GM19328 (cell line): ENCODE data around the gene PRKAR1A.
"Not testable (repeated sequence)": the region's sequence is repeated elsewhere in the genome, so short reads cannot be mapped to it uniquely, and the experiment has no call there.

ENCODE experiments used
- ATAC-seq: cut with Tn5 transposase; IDR thresholded peaks from one replicate; pipeline ENCODE4 v1.9.1; 2021; ENCODE audit warnings: mild to moderate bottlenecking, moderate library complexity; ENCODE audit not compliant: unreplicated experiment

PRKAR1A gene

DNA sequence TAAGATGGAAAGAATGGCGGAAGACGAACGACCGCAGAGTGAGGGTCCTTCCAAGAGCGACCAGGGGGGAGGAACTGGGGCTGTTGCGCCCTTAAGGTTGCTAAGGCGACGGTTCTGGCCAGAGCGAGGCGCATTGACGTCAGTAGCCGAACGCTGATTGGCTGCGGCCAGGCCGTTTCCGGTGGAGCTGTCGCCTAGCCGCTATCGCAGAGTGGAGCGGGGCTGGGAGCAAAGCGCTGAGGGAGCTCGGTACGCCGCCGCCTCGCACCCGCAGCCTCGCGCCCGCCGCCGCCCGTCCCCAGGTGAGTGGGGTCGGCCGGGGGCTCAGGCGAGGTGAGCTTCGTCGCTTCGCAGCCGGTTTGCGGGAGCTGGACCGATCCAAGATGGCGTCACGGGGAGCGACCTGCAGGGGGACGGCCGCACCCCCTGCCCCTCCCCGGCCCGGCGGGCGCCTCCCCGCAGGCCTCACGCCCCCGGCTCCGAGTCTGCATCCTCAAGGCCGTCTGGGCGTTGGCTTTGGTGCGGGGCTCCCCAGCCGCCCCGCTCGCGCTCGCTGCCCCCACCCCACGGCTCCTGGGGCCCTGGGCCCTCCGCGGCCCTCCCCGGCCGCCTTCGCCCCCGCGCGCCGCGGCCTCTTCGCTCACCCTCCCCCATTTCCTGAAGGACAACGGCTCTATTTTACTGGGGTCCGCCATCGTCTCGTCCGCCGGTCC, at the start of gene PRKAR1A:
Gene PRKAR1A (plus strand): TSS at position 184 of the 713 bp plus-strand sequence. CDS start 2,970 bp downstream, outside the sequence.
- peak; percentile 82 for ATAC-seq

DNA sequence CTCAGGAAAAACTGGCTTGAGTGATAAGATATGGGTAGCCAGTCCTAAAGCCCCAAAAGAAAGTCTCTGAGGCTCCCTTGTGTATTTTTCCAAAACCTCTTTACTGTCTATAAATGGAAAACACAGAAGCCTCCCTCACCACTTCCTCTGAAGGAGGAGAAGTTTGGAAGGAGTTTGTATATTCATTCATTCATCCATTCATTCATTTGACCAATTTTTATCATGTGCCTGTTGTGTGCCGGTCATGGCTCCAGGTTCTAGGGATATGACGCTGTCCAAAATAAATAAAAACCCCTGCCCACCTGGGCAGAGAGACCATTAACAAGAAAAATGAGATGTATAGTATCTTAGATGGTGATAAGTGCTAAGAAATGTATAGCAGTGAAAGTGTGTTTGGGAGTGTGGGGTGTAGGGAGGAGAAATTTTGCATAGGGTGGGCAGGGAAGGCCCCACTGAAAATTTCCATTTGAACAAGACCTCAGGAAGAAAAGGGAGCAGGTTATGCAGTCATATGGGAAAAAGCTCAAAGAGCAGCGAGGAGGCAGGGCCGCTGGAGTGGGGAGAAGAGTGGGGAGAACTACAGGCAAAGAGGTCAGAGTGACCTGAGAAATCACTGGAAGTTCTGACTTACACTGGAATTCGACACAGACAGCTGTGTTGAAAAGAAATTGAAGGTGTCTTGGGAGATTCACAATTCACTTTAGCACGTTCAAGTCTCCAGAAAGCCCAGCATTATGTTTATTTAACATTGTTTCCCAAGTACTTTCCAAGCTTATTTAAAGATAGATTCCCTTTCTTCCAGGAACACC, 48.8 kb upstream of the PRKAR1A start:
- no peak for ATAC-seq

DNA sequence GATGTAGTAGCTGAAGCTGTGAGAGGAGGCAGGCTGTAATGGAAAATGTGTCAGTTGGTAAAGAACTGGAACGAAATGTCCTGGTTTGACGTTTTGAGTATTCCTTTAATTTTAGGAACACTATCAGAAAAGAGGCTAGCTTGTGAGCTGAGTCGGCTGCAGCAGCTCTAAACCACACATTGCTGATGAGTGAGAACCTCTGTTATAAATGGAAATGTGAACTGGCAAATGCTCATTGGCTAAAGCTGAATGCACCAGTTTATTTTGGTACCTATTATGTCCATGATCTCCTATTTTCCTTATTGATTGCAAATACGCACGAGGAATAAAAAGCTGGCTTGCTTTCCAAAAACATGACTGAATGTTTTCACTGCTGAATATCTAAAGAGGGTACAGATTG, 43.9 kb upstream of the PRKAR1A start:
- no peak for ATAC-seq

DNA sequence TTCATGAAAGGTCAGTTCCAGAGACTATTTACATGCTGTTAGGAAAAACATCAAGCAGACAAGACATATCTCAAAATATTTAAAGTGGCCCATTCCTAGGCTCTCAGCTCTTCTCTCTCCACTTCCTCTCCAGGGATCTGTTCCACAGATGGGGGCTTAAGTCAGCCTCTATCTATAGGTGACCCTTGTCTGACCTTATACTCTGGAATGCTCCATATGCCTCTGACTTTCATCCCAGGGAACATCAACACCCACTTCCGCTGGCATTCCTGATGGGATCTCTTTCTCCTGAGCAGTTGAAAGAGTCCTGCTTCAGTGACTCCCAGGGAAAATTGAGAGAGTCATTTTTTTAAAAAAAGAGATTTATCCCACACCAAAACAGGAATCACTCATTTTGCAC, 43.4 kb upstream of the PRKAR1A start:
- ATAC-seq = no peak

DNA sequence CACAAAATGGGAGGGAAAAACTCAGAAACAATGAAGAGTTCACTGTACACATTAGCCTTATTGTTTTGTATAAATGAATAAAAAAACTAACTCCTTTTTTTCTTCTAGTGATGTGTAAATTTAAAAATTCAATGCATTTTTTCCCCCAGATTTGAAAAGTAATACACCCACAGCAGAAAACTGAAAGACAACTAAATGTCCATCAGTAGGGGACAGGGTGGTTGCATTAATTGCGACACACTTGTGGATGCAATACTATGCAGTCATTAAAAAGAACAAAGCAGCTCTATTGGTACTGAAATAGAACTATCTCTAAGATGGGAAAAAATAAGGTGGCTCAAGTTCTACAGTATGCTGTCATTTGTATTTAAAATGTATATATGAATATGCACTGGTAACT, 41.3 kb upstream of the PRKAR1A start:
- ATAC-seq = no peak

DNA sequence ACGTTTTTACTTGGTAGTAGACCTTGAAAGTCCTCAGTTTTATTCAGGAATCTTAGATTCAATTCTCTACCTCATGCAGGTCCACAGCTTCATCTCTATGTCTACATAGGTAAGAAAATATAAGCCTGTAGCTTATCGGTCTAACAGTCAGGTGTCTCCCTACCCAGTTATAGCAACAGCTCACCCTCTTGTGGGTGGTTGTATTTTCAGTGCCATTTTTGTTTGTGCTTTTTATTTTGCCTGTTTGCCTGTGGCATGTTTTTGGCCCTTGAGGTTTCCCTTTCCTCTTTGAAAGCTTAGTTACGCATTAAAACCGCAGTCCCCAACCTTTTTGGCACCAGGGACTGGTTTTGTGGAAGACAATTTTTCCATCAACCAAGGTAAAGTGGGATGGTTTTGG, 31.3 kb upstream of the PRKAR1A start:
- ATAC-seq = no peak

DNA sequence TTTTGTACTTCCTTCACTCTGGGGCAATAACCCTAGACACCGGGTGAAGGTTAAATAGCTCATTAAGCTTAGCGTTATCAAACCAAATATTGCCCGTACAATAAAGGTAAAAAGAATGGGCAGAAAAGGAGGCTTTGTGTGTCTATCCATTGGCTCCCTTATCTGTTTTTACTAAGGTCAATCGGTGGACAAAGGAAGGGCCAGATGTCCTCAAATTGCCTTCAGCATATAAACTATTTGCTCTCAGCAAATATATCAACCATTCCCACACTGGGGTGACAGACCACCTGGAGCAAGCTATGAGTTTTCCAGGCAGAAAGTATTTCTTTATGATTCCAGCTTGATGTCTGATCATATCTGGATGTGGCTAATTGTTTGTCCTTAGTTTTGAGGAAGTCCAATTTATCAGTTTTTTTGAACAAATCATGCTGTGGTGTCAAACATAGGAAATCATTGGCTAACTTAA, 29.6 kb upstream of the PRKAR1A start:
- ATAC-seq = no peak

DNA sequence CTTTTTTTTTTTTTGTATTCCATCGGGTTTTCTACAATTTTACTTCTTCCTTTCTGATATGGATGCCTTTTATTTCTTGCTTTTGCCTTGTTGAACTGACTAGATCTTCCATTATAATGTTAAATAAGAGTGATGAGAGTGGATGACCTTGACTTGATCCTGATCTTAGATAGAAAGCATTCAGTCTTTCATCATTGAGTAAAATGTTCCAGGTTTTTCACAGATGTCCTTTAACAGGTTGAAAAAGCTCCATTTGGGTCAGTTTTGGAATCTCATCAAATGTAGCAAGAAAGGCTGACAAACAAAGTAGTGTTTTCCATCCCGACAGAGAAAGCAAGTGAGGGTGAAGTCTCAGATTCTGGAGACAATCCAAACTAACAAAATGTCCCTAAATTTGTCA, 27.8 kb upstream of the PRKAR1A start:
- no peak for ATAC-seq

DNA sequence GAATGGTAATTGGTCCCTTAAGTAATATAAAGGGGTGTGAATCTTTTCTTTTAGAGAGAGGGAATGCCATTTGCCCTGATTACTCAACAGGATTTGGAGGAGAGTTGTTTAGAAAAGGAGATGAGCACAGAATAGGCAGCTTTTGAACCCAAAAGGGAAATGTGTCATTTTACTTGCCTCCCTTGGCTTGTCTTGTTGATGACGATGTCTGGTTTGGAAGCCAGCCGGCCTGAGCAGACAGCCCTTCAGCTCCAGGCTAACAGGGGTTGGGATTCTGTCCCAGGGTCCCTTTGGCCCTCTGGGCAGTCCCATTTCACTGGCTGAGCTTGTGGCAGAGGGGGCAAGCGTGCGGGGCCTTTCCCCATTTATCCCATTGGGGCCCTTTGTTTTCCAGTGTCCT, 22.3 kb upstream of the PRKAR1A start:
- ATAC-seq = no peak

DNA sequence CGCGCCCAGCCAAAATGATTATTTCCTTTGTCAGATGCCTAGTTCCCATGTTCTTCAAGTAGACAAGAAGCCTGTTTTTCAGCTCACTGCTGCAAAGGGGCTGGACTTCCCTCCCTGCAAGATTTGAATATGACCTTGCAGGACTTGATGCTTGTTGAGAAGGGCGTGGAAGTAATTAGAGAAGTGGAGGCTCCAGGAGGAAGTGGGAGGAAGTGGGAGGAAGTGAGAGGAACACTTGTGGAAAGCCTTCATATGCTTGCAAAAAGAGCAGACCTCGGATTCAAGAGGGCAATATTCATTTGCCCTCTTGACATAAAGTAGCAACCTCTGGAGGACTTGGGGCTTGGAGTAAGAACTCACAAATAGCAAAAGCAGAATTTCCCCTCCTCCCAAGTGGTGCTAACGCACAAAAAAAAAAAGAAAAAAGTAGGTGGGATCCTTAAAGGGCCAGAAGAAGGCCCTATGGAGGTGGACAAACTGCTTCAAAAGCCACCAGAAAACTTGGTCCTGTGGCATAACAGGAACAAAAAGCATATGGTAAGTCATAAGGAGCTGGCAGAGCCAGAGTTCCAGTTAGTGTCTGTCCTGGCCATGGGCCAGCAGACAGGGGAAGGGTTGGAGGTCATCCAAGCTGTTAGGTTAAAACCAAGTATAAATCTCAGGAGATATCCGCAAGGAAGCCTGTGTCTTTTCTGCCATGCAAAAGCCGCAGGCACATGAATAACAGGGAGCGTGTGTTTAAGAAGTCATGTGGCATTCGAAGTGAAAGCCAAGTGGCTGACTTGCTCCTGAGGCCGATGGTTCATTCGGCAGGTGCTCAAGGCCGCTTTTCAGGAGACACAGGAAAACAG, 20.6 kb upstream of the PRKAR1A start:
- peak; percentile 63 for ATAC-seq

DNA sequence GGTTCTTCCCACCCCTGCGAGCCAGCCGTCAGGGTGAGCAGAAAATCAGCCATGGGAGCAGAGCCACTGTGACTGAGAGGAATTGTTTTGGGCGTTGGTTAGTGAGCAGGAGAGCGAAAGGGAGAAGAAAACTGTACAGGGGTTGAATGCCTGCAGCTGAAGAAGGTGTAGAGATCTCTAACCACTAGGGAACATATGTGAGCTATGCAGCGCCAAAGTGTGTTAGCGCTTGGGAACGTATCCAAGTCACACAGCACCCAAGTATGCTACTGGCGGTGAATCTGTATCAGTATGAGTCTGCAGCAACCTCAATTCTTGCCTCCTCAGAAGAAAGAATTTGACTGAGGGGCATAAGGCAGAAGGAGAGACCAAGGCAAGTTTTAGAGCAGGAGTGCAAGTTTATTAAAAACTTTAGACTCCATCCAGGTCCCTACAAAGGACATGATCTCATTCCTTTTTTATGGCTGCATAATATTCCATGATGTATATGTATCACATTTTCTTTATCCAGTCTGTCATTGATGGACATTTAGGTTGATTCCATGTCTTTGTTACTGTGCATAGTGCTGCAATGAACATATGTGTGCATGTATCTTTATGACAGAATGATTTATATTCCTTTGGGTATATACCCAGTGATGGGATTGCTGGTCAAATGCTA, 19.7 kb upstream of the PRKAR1A start:
- ATAC-seq = not testable (repeated sequence)

DNA sequence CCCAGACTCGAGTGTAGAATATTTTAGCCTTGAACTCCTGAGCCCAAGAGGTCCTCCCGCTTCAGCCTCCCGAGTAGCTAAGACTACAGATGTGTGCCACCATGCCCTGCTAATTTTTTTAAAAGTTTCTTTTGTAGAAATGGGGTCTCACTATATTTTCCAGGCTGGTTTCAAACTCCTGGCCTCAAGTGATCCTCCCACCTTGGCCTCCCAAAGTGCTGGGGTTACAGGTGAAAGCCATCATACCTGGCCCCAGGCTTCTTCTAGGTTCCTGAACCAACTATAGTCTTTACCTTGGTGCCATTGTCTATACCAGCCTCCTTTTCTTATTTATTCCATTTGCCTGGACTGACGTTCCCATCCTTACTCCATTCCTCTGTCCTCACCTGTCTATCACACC, 17.1 kb upstream of the PRKAR1A start:
- no peak for ATAC-seq

DNA sequence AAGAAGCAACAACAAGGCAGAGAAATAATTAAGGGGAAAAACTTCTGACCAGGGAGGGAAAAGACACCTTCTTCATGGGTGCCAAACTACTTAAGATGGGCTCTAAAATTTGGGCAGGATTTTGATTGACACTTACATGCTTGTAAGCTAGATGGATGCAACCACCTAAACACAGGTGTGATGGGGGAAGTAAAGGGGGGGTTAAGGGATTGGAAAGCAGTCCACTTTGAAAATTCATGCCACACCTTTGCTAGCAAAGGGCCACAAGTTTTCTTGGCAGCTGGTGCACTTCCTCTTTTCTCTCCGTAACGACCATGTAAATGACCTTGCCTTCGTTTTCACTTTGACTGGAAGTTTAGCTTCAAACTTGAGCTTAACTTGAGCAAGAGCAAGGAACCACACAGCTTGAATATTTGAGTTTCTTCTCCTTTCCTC, 14.3 kb upstream of the PRKAR1A start:
- peak; percentile 91 for ATAC-seq

DNA sequence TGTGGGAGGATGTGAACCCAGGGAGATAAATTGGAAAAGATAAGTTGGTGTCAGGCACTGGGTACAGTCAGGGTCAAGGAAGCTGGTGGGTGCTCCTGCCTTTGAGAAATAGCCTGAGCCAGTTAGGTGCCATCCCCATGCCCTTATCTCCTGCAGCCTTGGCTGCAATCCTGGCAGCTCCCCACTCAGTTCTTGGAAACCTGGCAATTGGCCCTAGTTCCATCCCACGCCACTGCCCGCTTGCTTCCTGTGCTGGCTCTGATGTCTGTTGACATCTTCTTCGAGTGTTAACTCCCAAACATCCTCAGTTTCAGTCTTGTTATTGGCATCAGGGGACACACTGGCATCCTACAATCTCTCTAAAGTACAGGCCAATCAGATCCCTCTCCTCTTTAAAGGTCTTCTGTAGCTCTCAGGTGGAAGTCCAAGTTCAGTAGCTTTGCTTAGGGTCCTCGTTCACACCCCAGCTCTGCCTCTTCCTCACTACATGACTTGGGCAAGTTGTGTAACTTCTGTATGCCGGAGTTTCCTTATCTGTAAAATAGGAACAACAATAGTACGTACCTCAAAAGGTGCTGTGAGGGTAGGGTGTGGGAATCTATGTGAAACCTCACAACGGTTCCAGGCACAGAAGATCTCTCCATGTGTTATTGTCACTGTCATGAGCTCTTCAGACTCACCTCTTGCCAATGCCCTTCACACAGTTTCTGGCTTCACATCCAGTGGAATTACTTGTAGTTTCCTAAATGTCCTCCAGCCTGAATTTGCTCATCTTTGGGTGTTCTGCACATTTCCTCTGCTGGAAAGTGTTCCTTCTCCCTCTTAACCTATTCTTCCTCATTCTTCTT, 13.5 kb upstream of the PRKAR1A start:
- peak; percentile 20 for ATAC-seq

DNA sequence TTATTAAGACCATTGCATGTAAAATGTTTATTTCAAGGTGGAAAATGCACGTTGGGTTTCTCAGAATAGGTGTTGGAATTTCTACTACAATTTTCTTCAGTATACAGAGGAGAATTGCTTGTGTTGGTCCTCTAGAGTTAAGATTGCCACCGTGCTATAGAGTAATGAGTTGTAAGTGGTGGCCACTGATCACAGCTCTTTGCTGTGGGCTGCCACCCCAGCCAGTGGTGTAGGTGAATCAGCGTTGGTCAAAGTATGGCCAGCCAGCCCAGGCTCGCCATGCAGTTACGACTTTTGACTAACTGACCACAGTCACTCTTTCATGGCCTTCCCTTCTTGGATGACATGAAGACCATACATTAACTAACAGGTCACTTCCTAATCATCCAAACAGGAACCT, 12.6 kb upstream of the PRKAR1A start:
- no peak for ATAC-seq

DNA sequence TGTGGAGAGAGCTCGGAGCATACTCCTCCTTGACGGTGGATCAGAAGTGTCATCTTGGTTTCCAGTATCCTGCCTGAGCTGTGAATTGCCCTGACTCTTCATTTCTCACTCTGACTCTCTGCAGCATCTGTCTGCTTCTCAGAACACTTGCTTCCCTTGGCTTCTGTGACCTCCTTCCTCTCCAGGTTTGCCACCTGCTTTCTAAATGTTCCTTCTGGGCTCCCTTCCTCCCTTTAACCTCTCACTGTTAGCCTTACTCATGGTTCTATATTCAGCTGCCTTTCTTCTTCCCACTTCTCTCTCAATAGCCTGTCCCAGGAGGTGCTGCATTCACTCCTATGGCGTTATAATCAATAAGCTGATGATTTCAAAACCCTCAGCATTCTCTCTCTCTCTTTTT, 11.2 kb upstream of the PRKAR1A start:
- ATAC-seq = no peak

DNA sequence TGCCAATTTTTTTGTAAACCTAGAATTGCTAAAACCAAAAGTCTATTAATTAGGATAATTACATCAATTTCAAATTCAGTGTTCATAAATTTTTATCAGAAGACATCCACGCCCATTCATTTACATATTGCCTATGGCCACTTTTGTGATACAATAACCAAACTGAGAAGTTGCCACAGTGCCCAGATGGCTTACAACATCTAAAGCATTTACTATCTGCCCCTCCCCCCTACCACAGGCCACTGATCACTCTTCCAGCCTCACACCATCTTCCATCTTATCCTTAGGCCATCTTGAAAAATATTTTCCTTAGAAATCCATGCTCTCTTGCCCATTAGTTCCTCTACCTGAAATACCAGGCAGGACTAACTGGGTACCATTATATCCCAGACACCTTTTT, 6.3 kb upstream of the PRKAR1A start:
- no peak for ATAC-seq

DNA sequence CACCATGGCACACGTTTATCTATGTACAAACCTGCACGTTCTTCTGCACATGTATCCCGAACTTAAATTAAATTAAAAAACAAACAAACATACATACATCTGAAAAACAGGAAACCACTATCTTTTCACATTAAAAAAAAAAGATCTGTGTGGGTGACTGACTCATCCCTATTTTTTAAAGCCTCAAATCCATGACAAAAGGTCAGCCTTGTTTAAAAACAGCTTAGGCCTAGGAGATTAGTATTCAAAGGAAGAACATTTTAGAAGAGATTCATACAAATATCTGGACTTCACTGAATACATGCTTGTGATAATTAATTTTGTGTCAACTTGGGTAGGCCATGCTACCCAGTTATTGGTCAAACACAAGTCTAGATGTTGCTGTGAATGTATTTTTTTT, 4.7 kb upstream of the PRKAR1A start:
- no peak for ATAC-seq

DNA sequence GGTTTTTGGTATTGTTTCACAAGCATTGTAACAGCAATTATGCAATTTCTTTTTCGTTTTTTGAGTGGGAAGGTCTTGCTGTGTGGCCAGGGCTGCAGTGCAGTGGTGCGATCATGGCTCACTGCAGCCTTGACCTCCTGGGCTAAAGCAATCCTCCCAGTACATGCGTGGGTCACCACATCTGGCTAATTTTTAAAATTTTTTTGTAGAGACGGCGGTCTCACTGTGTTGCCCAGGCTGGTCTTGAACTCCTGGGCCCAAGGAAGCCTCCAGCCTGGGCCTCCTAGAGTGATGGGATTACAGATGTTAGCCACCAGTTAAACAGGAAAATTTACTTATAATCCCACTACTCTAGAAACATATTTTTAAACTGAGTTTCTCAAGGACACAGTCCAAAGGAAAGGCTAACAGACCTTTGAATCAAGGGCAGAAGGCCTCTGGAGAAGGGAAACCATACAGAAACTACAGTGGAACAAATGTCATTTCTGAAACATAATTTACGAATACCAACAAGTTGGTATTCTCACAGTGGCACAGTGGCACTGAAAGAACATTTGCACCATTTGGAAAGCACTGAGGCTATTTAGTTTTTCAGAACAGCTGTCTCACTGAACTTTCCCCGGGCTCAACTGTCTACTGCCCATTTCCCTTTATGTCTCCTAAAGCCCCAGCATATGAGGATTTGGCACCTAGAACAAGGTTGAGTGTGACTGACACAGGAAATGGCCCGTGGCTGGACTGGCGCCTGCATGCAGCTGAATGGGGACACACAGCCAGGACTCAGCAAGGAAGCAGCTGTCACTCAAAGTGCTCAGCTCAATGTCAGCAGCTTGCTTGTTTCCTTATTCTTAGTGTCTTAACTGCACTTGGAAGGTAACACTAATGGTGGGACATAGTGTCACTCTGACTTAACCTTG, 2.8 kb upstream of the PRKAR1A start:
- ATAC-seq = no peak
